Endothelial cell of hepatic sinusoid (primary cell): ENCODE data around the gene SLC26A2.

Source experiments
- in situ Hi-C: cut with HindIII; loops from 2 replicates; pipeline ENCODE4 v1.10.0; 2017; ENCODE audit warnings: low sequenced_read_pairs

SLC26A2 gene

DNA sequence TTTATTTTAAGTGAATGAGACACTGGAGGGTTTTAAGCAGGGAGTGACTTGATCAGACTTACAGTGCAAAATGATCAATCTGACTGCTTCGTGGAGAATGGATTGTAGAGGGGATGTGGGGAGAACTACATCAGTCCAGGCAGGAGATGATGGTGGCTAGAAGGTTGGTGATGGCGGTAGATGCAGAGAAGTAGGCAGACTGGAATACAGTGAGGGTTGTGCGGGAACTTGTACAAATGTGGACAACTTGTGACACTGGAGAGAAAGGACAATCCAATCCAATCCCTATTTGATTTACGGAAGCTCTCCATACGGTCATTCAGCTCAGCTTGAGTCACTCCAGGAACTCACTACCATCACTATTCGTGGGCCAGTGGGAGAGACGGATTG is 39.3 kb downstream of the SLC26A2 start:
- in situ Hi-C loops, result loop anchor here (10.0 kb wide), 1 partner anchor 55 kb away; the partner anchor contains the start of gene PDE6A

DNA sequence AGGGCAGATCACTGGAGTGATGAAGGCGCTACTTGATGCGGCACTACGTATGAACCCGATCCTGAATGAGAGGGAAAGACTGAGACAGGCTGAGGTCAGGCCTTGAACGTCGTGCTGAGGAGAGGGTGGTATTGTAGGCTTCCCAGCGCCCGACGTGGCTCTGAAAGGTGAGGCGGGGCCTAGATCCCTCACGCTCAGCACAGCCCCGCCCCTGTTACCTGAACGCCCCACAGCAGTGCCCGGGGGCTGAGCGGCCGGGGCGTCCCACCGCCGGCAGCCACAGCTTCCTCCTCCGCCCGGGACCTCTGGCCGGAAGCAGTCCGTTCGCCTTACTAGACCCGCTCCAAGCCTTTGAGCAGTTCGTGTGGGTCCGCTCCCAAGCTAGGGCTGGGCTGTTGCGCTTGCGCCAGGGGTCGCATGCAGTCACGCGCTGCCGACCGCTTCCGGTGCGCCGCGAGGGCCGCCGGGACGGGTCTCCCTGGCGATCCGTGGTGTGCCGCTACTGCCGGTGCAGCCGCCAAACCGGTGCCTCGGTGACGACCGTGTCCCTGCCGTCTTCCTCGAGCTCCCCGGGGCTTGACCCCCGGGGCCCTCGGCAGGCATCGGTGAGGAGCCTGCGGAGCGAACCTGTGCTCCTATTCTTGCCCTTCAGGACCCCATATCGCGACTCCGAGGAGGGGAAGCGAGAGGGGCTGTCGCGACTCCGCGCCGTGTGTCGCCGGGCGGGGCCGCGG is 39.9 kb downstream of the SLC26A2 start, which contains the start of the genes HMGXB3 and TIGD6:
Gene HMGXB3 (plus strand): TSS at position 484 of the 734 bp plus-strand sequence. CDS start 4,114 bp downstream, outside the sequence.
Gene TIGD6 (minus strand): TSS at position 399 of the 734 bp plus-strand sequence. CDS start 4,306 bp downstream, outside the sequence.
- in situ Hi-C loops, result loop anchor here (10.0 kb wide), 1 partner anchor 56 kb away; the partner anchor contains the start of gene PDE6A

DNA sequence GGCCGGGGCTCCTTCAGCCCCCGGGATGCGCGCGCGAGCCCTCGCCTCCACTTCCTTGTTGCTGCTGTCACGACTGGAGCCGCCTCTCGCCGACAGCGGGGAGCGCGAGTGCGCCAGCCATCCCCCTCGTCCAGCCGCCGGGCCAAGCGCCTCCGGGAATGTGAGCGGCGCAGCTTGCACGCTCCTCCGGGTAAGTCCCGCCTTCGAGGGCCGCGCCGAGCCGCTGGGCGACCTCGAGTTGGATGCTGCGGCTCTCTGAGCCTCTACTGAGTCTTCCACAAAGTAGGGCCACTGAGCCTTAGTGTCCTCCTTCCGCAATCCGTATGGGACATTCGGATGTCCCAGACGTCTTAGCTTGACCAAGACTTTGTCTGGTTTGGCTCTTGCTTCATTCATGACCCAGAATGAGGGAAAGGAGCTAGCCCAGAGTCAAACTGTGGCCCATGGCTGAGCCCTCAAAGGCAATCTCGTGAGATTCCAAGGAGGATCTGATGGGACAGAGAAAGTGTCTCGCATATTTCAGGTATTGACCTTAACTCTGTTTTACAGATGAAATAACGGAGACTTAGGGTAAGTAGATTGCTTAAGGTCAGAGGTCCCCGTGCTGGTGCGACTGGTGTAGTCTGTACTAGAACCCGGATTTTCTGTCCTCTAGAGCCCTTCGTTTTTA is 40.6 kb downstream of the SLC26A2 start:
- in situ Hi-C loops, result loop anchor here (10.0 kb wide), 1 partner anchor 56 kb away; the partner anchor contains the start of gene PDE6A

DNA sequence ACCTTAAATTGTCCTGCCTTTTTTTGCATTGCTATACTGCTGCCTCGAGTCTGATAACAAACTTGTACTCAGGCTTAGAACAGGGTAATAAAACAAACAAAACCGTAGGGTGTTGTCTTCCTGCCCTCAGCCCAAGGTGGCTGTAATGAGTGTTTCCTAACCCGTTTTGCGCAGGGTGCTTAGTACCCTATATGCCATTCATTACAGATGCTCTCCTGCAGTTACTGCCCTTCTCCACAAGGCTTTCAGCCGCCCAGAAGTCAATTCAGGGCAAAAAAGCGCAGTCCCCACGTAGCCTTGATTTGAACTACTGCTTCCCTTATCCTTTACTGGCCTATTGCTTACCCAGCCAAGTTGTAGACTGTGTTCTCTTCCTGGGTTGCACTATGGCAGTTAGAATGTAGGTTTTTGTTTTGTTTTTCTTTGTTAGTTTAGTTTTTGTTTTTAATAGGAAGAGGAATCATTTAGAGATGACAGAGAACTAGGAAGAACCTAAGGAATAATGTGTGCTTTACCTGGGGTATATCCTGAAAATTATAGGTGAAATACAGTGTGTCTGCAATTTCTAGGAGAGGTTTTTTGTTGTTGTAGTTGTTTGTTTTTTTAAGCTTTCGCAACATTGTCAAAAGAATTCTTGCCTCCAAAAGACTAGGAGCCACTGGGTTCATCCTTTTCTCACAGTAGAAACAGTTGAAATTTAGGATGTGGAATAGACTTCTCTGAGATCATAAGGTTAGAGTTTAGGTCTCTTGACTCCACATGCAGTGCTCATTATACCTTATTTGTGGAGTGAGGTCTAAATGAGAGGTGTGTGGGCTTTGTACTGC is 41.3 kb downstream of the SLC26A2 start:
- in situ Hi-C loops, result loop anchor here (10.0 kb wide), 1 partner anchor 57 kb away; the partner anchor contains the start of gene PDE6A

DNA sequence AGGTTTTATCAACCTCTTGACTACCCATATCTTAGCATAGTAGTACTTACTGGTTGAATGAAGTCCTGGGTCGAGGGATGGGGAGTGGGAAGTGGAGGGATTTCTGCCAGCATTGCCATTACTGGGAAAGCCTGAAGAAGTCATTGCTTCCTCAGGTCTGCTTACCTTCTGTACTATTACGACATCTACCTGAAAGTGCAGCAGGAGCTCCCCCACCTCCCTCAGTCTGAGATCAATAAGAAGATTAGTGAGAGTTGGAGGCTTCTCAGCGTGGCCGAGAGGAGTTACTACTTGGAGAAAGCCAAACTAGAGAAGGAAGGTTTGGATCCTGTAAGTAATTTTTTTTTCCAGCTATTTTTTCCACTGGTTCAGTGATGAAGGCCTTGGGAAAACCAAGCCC is 45.8 kb downstream of the SLC26A2 start:
- in situ Hi-C loops, result loop anchor here (10.0 kb wide), 1 partner anchor 62 kb away; the partner anchor contains the start of gene PDE6A

DNA sequence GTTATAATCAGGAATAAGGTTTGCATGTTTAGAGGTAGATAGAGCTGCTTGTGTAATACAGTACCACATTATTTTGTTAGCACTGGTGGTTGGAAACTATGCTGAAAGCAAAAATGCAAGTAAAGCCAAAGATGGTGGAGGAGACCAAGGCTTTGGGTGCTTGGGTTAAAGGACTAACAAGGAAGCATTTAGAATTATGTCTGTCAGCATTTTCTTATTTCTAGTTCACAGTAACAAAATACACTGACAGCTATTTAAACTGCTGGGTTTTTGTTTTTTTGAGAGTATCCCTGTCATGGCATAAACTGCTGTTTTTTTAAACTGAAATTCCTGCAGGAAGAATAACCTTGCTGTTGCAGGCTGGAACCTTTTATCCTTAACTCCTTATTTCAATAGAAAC is 46.5 kb downstream of the SLC26A2 start:
- in situ Hi-C loops, result loop anchor here (10.0 kb wide), 1 partner anchor 62 kb away; the partner anchor contains the start of gene PDE6A

DNA sequence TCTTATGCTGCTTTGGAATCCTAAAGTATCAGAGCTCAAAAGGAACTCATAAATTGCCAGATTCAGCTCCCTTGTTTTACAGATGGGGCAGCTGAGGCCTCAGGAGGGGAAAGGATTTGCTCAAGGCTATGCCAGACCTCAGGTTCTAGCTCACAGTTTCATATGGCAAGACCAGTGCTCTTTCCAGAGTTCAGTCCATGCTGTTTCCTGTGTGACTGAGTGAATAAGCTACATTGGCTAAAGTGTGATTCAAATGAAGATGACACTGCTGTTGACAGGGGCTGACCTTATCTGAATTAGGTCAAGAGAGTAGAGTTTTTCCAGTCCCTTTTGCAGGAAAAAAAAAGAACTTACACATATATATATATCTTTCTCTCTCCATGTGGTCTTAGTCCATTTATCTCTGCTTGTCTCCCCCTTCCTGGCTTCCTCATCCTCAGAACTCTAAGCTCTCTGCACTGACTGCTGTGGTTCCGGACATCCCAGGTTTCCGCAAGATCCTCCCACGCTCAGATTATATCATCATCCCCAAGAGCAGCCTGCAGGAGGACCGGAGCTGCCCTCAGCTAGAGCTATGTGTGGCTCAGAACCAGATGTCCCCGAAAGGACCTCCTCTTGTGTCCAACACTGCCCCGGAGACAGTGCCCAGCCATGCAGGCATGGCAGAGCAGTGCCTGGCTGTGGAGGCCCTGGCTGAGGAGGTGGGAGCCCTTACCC is 49.3 kb downstream of the SLC26A2 start:
- in situ Hi-C loops, result loop anchor here (10.0 kb wide), 1 partner anchor 65 kb away; the partner anchor contains the start of gene PDE6A

DNA sequence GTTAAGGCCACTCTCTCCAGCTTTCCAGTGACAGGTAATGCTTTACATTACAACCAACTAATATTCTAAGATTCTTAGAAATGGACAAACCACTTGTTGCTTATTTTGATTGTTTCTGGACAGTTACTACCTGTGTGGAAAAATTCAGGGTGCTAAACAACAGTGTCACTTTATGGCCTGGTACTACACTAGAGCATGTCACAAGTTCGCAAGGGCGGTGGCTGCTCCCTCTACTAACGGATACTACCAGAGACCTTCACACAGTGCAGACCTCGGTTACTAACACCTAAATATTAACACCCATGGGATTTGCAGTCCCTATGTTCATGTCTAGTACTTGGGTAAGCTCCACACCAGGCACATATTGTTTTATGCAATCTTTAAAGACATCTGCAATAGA is 53.4 kb downstream of the SLC26A2 start:
- in situ Hi-C loops, result no loop called here

DNA sequence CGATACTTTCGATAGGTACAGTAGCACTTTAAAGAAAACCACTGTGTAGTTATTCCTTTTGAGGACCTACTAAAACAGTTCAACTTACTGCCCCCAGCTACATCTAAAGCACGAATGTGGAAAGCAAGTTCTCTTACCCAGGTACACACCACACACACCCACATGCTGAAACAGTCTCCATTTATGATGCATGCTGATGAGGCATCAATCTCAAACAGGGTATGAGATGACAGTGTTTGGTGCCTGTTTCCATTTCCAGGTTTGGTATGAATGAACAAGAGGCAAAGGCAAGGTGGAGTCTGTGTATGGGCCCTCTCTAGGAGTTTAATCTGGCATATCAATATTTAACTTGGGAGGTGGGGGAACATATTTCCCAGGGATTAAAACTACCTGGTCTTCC is 53.9 kb downstream of the SLC26A2 start:
- in situ Hi-C loops, result no loop called here

DNA sequence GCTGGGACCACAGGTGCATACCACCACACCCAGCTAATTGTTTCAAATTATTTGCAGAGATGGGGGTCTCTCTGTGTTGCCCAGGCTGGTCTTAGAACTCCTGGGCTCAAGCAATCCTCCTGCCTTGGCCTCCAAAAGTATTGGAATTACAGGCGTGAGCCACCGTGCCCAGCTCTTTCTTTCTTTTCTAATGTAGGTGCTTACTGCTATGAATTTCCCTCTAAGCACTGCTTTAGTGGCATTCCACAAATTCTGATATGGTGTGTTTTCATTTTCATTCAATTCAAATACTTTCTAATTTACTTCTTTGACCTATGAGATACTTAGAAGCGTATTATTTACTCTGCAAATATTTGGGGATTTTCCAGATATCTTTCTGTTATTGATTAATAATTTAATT is 54.9 kb downstream of the SLC26A2 start:
- in situ Hi-C loops, result no loop called here

DNA sequence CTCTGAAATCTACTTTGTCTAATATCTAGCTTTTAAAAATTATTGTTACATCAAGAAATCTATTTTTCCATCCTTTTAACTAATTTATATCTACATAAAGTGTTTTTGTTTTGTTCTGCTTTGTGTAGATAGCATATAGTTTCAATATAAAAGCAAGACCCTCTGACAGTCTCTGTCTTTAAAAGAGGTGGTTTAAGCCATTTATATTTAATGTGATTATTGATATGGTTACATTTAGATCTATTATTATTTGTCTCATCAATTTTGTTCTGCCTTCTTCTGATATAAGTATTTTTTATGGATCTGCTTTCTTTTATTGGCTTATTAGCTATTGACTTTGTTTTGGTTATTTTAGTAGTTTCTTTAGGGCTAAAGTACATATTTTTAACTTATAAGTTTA is 56.0 kb downstream of the SLC26A2 start:
- in situ Hi-C loops, result no loop called here

DNA sequence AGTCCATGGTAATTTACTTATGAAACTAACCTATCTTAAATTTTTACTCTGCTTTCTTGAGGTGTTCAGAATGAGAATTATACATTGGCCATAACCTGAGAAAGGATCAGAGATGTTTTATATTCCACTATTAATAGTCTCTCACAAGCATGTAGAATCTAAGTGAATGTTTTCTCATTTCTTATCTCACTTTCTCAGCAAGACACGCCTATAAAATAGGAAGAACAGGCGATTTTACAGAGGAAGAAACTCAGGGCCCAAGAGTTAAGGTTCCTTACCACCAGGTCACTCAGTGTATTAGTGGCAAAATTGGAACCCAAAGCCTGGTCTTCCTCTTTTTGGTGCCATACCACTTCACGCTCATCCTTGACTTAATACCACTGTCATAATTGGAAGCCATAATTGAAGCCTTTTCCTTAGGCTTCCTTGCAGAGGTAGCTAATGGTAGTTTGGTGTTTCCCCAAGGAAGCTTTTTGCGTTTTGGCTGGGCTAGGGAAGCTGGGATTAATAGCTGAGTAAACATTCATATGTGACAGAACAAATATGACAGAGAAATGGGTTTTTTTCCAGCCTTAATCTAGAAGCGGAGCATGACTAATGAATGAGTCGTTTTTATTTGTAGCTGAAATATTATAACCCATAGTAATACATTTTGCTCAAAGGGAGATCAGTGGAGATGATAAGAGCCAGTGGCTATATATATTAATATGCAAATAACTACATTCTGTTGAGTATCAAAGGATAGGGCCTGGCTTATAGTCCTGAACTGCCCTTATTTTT is 56.9 kb downstream of the SLC26A2 start:
- in situ Hi-C loops, result no loop called here

DNA sequence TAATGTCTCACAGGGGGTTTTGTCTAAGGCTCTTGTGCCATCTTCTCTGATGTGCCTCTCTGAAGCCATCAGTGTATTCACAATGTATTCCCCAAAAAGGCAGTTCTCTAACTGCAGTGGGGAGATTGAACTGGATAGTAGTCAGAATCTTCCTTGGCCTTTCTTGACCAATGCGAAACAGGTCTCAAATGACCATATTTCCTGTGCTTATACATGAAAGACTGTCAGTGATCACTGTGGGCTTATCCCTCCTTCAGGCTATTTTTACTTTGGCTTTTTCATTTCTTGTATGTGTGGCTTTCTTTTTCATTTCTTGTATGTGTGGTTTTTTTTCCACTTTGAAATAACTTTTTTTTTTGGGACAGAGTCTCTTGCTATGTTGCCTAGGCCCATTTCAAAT is 59.7 kb downstream of the SLC26A2 start:
- in situ Hi-C loops, result loop anchor here (5.0 kb wide), 3 partner anchors 42 to 252 kb away; no protein-coding TSS in a partner anchor

DNA sequence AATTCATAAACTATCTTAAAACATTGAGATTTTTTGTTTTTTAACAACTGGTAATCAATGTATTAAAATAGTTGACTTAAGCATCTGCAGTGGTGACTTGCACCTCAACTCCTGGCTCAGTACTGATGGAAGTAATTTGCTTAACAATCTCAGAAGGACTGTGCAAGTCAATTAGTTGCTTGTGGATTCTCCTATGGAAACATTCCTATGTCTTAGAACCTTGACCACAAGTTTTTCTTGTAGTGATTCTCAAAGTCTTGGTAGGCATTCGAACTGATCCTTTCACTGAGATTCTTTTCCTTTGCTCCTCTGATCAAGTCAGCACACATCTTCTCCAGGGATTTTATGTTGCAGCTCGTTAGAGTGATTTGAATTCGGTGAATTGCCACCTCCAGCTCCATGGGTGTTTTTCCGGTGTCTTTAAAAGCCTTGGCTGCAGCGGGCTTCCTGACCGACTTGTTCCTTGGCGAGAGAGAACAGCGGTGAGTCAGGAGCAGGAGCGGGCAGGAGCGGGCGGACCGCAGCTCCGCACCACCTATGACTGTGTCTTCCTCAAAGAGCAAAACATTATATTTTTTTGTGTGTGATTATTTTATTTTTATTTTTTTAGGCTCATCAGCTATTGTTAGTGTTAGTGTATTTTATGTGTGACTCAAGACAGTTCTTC is 61.1 kb downstream of the SLC26A2 start:
- in situ Hi-C loops, result loop anchor here (5.0 kb wide), 3 partner anchors 41 to 251 kb away; no protein-coding TSS in a partner anchor

DNA sequence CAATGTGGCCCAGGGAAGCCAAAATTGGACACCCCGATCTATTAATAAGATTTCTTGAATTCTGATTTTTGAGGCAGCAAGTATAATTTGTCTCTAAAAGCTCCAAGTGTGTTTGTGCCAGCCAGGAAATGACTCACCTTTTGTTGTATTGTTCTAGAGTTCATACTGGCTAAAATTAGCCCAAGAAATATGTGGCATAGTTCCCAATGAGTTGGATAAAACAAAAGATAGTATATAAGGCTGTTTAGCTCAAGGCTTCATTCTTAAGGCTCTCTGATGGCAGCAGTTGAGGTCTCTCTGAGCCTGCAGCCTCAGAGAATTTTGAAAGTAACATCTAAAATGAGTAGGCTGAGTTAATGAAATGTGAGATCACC is 61.6 kb downstream of the SLC26A2 start:
- in situ Hi-C loops, result loop anchor here (5.0 kb wide), 3 partner anchors 40 to 250 kb away; no protein-coding TSS in a partner anchor

DNA sequence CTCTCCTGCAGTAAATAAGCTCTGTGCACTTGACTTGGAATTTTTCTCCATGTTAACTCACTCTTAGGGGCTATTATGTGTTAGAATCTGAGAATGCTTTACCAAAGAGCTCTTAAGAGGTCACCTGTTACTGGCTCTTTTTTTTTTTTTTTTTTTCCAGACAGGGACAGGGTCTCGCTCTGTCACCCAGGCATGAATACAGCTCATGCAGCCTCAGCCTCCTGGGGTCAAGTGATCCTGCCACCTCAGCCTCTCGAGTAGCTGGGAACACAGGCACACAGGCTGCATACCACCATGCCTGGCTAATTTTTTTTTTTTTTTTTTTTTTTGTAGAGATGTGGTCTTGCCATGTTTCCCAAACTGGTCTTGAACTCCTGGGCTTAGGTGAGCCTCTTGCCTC is 62.1 kb downstream of the SLC26A2 start:
- in situ Hi-C loops, result loop anchor here (5.0 kb wide), 3 partner anchors 40 to 250 kb away; no protein-coding TSS in a partner anchor

DNA sequence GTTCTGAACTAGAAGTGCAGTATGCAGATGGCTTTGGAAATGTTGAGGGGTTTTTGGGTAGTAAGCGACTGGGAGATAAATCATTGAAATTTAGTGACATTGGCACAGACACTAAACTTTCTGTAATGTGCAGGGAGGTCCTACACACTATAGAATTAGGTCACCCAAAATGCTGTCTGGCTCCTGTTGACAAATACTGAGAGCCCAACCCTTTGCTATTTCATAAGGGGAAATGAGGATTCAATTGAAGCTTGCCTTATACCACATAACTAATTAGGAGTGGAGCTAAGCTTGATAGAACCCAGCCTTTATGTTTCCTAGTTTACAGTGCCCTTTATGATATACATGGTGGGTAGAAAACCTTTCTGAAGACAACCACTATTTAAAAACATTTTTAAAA is 62.6 kb downstream of the SLC26A2 start:
- in situ Hi-C loops, result loop anchor here (5.0 kb wide), 3 partner anchors 39 to 249 kb away; no protein-coding TSS in a partner anchor

DNA sequence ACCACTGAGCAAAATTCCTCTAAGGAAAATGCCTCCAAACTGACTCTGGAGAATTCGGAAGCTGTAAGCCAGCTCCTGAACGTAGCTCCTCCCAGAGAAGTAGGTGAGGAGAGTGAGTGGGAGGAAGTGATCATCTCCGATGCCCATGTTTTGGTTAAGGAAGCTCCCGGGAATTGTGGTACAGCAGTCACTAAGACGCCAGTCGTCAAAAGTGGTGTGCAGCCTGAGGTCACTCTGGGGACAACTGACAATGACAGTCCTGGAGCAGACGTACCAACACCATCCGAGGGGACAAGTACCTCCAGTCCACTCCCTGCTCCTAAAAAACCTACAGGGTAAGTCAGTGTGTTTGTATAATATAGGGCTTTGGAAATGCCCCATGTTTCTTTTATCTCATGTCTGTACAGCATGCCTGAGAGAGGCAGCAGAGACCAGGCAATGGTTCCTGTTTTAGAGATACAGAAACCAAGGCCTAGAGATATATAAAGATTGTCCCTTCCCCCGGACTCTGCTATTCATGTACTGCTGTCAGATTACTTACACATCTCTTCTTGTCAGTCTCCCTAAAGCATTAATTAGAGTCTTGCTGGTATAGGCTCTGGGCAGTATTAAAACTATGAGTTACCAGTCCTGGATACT is 63.9 kb downstream of the SLC26A2 start:
- in situ Hi-C loops, result loop anchor here (5.0 kb wide), 3 partner anchors 38 to 248 kb away; no protein-coding TSS in a partner anchor
